PC-9 (cell line): Measurements from ENCODE around the gene TTC32. TPM values are rescaled to one million over a fixed set of nuclear protein-coding genes. Genes with fewer than 3 reads are reported as not detected.
"Not testable (repeated sequence)": the region's sequence is repeated elsewhere in the genome, so short reads cannot be mapped to it uniquely, and the experiment has no call there.

Experiments used
- BruUV-seq: library from RNA; stranded (reverse); fragments of 400-500 nt; replicated peaks from 2 replicates; lab custom pipeline; 2021; lab: Mats Ljungman, UMichigan
- CTCF ChIA-PET: fragments of 300-600 bp; sonication (Branson Sonifier 250); formaldehyde crosslinking; loops from one replicate; lab custom pipeline; 2022; ENCODE audit warnings: antibody characterized with exemption; lab: Charles Lee
- POLR2A ChIA-PET: fragments of 300-600 bp; sonication (Branson Sonifier 250); formaldehyde crosslinking; loops from one replicate; lab custom pipeline; 2022; ENCODE audit warnings: antibody characterized with exemption; ENCODE audit not compliant: unreplicated experiment; lab: Charles Lee
- DNase-seq, 2 experiments: peaks; one replicate each; pipeline versions ENCODE4 v3.0.0 to v3.0.0-alpha.2; 2015 to 2022; ENCODE audit warnings: mixed read lengths in 1 of 2
- H2AFZ ChIP-seq: fragments of 200-600 bp; sonication (generic); 2 replicates; pipeline ENCODE4 v1.8.1; 2017; ENCODE audit warnings: antibody characterized with exemption
- H3F3A ChIP-seq: fragments of 200-600 bp; sonication (generic); 2 replicates; pipeline ENCODE4 v1.8.1; 2017; ENCODE audit warnings: antibody characterized with exemption, mild to moderate bottlenecking, low read depth; ENCODE audit not compliant: insufficient read depth
- H3K27ac ChIP-seq: fragments of 200-600 bp; sonication (generic); 2 replicates; pipeline ENCODE4 v1.6.1; 2016; ENCODE audit warnings: mixed run types
- H3K27me3 ChIP-seq: fragments of 200-600 bp; sonication (generic); 2 replicates; pipeline ENCODE4 v1.6.1; 2016; ENCODE audit warnings: low read depth, mixed run types; ENCODE audit not compliant: insufficient read depth
- H3K36me3 ChIP-seq: fragments of 200-600 bp; sonication (generic); 2 replicates; pipeline ENCODE4 v1.6.1; 2016; ENCODE audit warnings: low read depth, mixed run types
- H3K4me1 ChIP-seq: fragments of 200-600 bp; sonication (generic); replicated peaks from 2 replicates; pipeline ENCODE4 v1.6.1; 2016; ENCODE audit warnings: mixed run types; ENCODE audit not compliant: insufficient read depth
- H3K4me2 ChIP-seq: fragments of 200-600 bp; sonication (generic); 2 replicates; pipeline ENCODE4 v1.6.1; 2017; ENCODE audit warnings: mixed run types
- H3K4me3 ChIP-seq: fragments of 200-600 bp; sonication (generic); 2 replicates; pipeline ENCODE4 v1.6.1; 2016; ENCODE audit warnings: mixed run types
- H3K79me2 ChIP-seq: fragments of 200-600 bp; sonication (generic); 2 replicates; pipeline ENCODE4 v1.6.1; 2017; ENCODE audit warnings: low read depth, mixed run types
- H3K9me2 ChIP-seq: fragments of 200-600 bp; sonication (generic); 2 replicates; pipeline ENCODE4 v1.8.1; 2017; ENCODE audit warnings: mild to moderate bottlenecking; ENCODE audit not compliant: insufficient read depth
- H3K9me3 ChIP-seq: fragments of 200-600 bp; sonication (generic); 2 replicates; pipeline ENCODE4 v1.8.1; 2016; ENCODE audit warnings: low read depth; ENCODE audit not compliant: insufficient read depth
- H4K20me1 ChIP-seq: fragments of 200-600 bp; sonication (generic); 2 replicates; pipeline ENCODE4 v1.8.1; 2017; ENCODE audit not compliant: insufficient read depth
- EZH2 ChIP-seq: fragments of 200-600 bp; sonication (generic); IDR thresholded peaks from 2 replicates; pipeline ENCODE4 v1.8.0; 2017; ENCODE audit warnings: antibody characterized with exemption, low read depth
- intact Hi-C: fragments of 100-400 bp; cut with micrococcal nuclease; formaldehyde crosslinking; loops from one replicate; pipeline ENCODE4 v1.10.0; 2022; ENCODE audit not compliant: unreplicated experiment
- total RNA-seq: library from RNA; stranded (reverse); gene quantifications from 2 replicates; pipeline ENCODE4 v1.2.3, GENCODE V29; 2021
- TF ChIP-seq, protein P1 (sequence below): fragments of 200-600 bp; sonication (generic); conservative IDR thresholded peaks from 2 replicates; pipeline ENCODE4 v1.6.1; 2017; ENCODE audit warnings: mixed run types, antibody characterized with exemption, mild to moderate bottlenecking, moderate library complexity

The TTC32 gene
- total RNA-seq, 1 experiment from 2014 or later, result 36.2 TPM

DNA sequence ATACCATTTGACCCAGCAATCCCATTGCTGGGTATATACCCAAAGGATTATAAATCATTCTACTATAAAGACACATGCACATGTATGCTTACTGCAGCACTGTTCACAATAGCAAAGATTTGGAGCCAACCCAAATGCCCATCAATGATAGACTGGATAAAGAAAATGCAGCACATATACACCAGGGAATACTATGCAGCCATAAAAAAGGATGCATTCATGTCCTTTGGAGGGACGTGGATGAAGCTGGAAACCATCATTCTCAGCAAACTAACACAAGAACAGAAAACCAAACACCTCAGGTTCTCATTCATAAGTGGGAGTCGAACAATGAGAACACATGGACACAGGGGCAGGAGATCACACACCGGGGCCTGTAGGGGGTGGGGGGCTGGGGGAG lies 20.4 kb upstream of the TTC32 start:
- H3K27me3 ChIP-seq, H2AFZ ChIP-seq, H3K9me3 ChIP-seq, H3K79me2 ChIP-seq, POLR2A ChIA-PET, CTCF ChIA-PET, H3K36me3 ChIP-seq, H3K4me3 ChIP-seq, H3K27ac ChIP-seq, DNase-seq, intact Hi-C loops, H3K9me2 ChIP-seq, H3F3A ChIP-seq, H4K20me1 ChIP-seq, BruUV-seq, H3K4me1 ChIP-seq, H3K4me2 ChIP-seq: not testable (repeated sequence)

DNA sequence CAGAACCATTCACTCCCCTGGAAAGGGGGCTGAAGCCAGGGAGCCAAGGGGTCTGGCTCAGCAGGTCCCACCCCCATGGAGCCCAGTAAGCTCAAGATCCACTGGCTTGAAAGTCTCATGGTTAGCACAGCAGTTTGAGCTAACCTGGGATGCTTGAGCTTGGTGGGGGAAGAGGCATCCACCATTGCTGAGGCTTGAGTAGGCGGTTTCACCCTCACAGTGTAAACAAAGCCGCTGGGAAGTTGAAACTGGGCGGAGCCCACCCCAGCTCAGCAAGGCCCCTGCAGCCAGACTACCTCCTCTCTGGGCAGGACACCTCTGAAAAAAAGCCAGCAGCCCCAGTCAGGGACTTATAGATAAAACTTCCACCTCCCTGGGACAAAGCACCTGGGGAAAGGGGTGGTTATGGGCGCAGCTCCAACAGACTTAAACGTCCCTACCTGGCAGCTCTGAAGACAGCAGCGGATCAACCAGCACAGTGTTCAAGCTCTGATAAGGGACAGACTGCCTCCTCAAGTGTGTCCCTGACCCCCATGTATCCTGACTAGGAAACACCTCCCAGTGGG lies 14.7 kb upstream of the TTC32 start:
- Histone ChIP-seq H3K27me3 (no peaks in the 10 kb centered on the region), H3K9me2 (no peaks in the 10 kb centered on the region)
- POLR2A ChIA-PET, result no interaction called here

DNA sequence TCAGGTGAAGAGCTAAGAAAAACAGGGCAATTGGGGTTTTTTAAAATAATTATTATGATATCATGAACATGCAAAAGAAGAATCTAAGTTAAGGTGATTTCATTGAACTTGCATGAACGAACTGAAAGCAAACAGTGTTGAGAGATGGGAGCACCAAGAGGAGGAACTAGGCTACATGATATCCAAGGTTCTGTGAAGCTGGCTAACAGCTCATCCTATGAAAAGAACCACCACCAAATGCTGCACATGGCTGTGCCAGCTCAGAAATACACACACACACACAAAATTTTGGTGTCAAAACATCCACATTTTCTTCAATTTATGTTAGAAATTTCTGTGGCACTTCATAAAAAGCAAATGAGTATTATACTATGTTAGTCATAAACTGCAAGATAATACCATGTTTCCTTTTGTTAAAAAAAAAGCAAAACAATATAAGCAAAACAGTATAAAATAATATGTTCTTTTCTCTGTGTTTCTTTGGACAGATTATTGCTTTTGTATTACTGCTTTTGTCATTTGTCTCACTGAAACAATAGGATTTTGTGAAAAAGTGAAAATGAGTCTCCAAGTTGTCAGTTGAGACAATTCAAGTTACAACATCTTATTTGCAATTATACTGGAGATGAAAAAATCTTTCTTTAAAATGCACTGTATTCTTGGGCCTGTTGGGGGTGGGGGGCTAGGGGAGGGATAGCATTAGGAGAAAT lies 12.6 kb upstream of the TTC32 start:
- H3K9me3 ChIP-seq, result no peaks in the 10 kb centered on the region
- ChIA-PET POLR2A (no interaction called here), CTCF (no interaction called here)
- H3F3A ChIP-seq, result peaks cover 20% of the 10 kb centered on the region
- H3K4me1 ChIP-seq, result peaks cover 34% of the 10 kb centered on the region
- intact Hi-C loops, result no loop called here
- H3K4me3 ChIP-seq, result no peak overlapping the region
- no peak overlapping the region for H3K27ac ChIP-seq
- no peak overlapping the region for H2AFZ ChIP-seq
- H3K79me2 ChIP-seq, result no peaks in the 10 kb centered on the region
- no TSS peak for BruUV-seq
- H4K20me1 ChIP-seq, result no peaks in the 10 kb centered on the region
- no peaks in the 10 kb centered on the region for H3K9me2 ChIP-seq
- TF ChIP-seq, protein P1, sequence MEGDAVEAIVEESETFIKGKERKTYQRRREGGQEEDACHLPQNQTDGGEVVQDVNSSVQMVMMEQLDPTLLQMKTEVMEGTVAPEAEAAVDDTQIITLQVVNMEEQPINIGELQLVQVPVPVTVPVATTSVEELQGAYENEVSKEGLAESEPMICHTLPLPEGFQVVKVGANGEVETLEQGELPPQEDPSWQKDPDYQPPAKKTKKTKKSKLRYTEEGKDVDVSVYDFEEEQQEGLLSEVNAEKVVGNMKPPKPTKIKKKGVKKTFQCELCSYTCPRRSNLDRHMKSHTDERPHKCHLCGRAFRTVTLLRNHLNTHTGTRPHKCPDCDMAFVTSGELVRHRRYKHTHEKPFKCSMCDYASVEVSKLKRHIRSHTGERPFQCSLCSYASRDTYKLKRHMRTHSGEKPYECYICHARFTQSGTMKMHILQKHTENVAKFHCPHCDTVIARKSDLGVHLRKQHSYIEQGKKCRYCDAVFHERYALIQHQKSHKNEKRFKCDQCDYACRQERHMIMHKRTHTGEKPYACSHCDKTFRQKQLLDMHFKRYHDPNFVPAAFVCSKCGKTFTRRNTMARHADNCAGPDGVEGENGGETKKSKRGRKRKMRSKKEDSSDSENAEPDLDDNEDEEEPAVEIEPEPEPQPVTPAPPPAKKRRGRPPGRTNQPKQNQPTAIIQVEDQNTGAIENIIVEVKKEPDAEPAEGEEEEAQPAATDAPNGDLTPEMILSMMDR, result no peak
- TF ChIP-seq EZH2, result no peak
- no peak overlapping the region for H3K4me2 ChIP-seq
- H3K27me3 ChIP-seq, result no peaks in the 10 kb centered on the region
- 0 out of 2 replicates have a peak, but pooled peaks cover 4% of the 10 kb centered on the region for H3K36me3 ChIP-seq
- no peak for DNase-seq

More for the DNA sequence above, 14.7 kb upstream of the TTC32 start:
- Histone ChIP-seq H3K4me2 (no peak overlapping the region), H3F3A (peaks cover 10% of the 10 kb centered on the region), H3K79me2 (no peaks in the 10 kb centered on the region), H3K9me3 (no peaks in the 10 kb centered on the region), H3K4me3 (no peak overlapping the region), H4K20me1 (no peaks in the 10 kb centered on the region), H2AFZ (no peak overlapping the region), H3K4me1 (peaks cover 19% of the 10 kb centered on the region), H3K36me3 (0 out of 2 replicates have a peak, but pooled peaks cover 4% of the 10 kb centered on the region), H3K27ac (no peak overlapping the region)
- intact Hi-C loops, result no loop called here
- TF ChIP-seq, protein P1, result no peak
- CTCF ChIA-PET, result no interaction called here
- BruUV-seq, result no TSS peak
- no peak for DNase-seq
